ENCODE results near the gene RSL1D1. TPM values are rescaled to one million over a fixed set of nuclear protein-coding genes. Genes with fewer than 3 reads are reported as not detected.
"Not testable (repeated sequence)": the region's sequence is repeated elsewhere in the genome, so short reads cannot be mapped to it uniquely, and the experiment has no call there.

The RSL1D1 gene
- polyA plus RNA-seq, 1 of the 3 experiments (the other 2 are of a cell fraction), result 38.0 TPM

- H3K4me3 ChIP-seq (ENCODE audit: low read depth in 2 of 2, low read length in 1 of 2); H3K9ac ChIP-seq; H3K27me3 ChIP-seq (ENCODE audit: insufficient read depth); H3K9me2 ChIP-seq; H3K4me2 ChIP-seq; H3K9me3 ChIP-seq; DNase-seq; H2AFZ ChIP-seq (ENCODE audit: low read depth); POLR2A ChIA-PET: not testable (repeated sequence)
- H4K20me1 ChIP-seq (ENCODE audit: insufficient read depth), result peaks cover 40% of the 10 kb centered on the region
- peaks cover 2 to 23% of the 10 kb centered on the region in 2 experiments for H3K36me3 ChIP-seq (replicated peaks in 1 of 2; ENCODE audit: control insufficient read depth in 1 of 2, insufficient read depth in 2 of 2, low read length in 1 of 2)
- peak overlapping the region in 1 of 2 experiments; percentile 81; a peak in 1 of 4 replicates for H3K27ac ChIP-seq (ENCODE audit: low read depth in 2 of 2, low read length in 1 of 2)
- peaks cover 30% of the 10 kb centered on the region for H3F3A ChIP-seq (replicated peaks; ENCODE audit: insufficient read depth)
- CTCF ChIA-PET, result interaction anchor here (1.3 kb wide), 1 partner anchor 8 kb away, joined by 3 read pairs; no protein-coding TSS in a partner anchor
- 97% methylated on average over 13 of the region's 13 CpGs for WGBS (ENCODE audit: low lambda C conversion rate)
- H3K79me2 ChIP-seq (ENCODE audit: insufficient read depth), result peaks cover 98% of the 10 kb centered on the region
- peaks cover 25 to 29% of the 10 kb centered on the region in 2 experiments for H3K4me1 ChIP-seq (ENCODE audit: control insufficient read depth in 1 of 2, insufficient read depth in 2 of 2, low read depth in 1 of 2, low read length in 1 of 2)
These were observed 66.3 kb downstream of the RSL1D1 start for GRCh38 chr16:11784980-11785599.

GRCh38 chr16:11784381-11784780 is 67.0 kb downstream of the RSL1D1 start:
- H3K27me3 ChIP-seq (ENCODE audit: insufficient read depth); H3K4me2 ChIP-seq; H3K9me2 ChIP-seq; POLR2A ChIA-PET; H3K9ac ChIP-seq; H2AFZ ChIP-seq (ENCODE audit: low read depth); H3K9me3 ChIP-seq; H3K4me3 ChIP-seq (ENCODE audit: low read depth in 2 of 2, low read length in 1 of 2); DNase-seq: not testable (repeated sequence)
- H4K20me1 ChIP-seq (ENCODE audit: insufficient read depth), result peaks cover 33% of the 10 kb centered on the region
- H3K36me3 ChIP-seq (replicated peaks in 1 of 2; ENCODE audit: control insufficient read depth in 1 of 2, insufficient read depth in 2 of 2, low read length in 1 of 2), result peaks cover 6 to 23% of the 10 kb centered on the region in 2 experiments
- peaks cover 98% of the 10 kb centered on the region for H3K79me2 ChIP-seq (ENCODE audit: insufficient read depth)
- peak overlapping the region; percentile 81 to 96; a peak in 3 of 4 replicates for H3K27ac ChIP-seq (ENCODE audit: low read depth in 2 of 2, low read length in 1 of 2)
- peaks cover 25 to 30% of the 10 kb centered on the region in 2 experiments for H3K4me1 ChIP-seq (ENCODE audit: control insufficient read depth in 1 of 2, insufficient read depth in 2 of 2, low read depth in 1 of 2, low read length in 1 of 2)
- H3F3A ChIP-seq (replicated peaks; ENCODE audit: insufficient read depth), result peaks cover 30% of the 10 kb centered on the region
- CTCF ChIA-PET, result interaction anchor here (1.3 kb wide), 1 partner anchor 9 kb away, joined by 3 read pairs; no protein-coding TSS in a partner anchor
- WGBS (ENCODE audit: low lambda C conversion rate), result 93% methylated on average over 6 of the region's 6 CpGs

GRCh38 chr16:11784038-11784369 is 67.3 kb downstream of the RSL1D1 start:
- peak overlapping the region; percentile 81 to 96 for H3K27ac ChIP-seq (ENCODE audit: low read depth in 2 of 2, low read length in 1 of 2)
- H3K27me3 ChIP-seq (ENCODE audit: insufficient read depth), result no peaks in the 10 kb centered on the region
- H3K4me2 ChIP-seq, result peak overlapping the region; percentile 72
- DNase-seq, result no peak
- peaks cover 25 to 30% of the 10 kb centered on the region in 2 experiments for H3K4me1 ChIP-seq (ENCODE audit: control insufficient read depth in 1 of 2, insufficient read depth in 2 of 2, low read depth in 1 of 2, low read length in 1 of 2)
- H3K36me3 ChIP-seq (replicated peaks in 1 of 2; ENCODE audit: control insufficient read depth in 1 of 2, insufficient read depth in 2 of 2, low read length in 1 of 2), result peaks cover 10 to 23% of the 10 kb centered on the region in 2 experiments
- no peaks in the 10 kb centered on the region for H3K9me3 ChIP-seq
- no peaks in the 10 kb centered on the region for H3K9me2 ChIP-seq
- peaks cover 30% of the 10 kb centered on the region for H3F3A ChIP-seq (replicated peaks; ENCODE audit: insufficient read depth)
- H3K4me3 ChIP-seq (ENCODE audit: low read depth in 2 of 2, low read length in 1 of 2), result peak overlapping the region in 1 of 2 experiments; percentile 45; a peak in 1 of 4 replicates
- H3K9ac ChIP-seq, result peak overlapping the region; percentile 34; the same call in 1 of the 2 replicates
- POLR2A ChIA-PET, result no interaction called here
- no peak overlapping the region for H2AFZ ChIP-seq (ENCODE audit: low read depth)
- TF ChIP-seq GATA2 (CRISPR knock-in tag; IDR thresholded peaks at IDR 0.05) (no peak), TCF12 (IDR thresholded peaks at IDR 0.05) (no peak)
- peaks cover 29% of the 10 kb centered on the region for H4K20me1 ChIP-seq (ENCODE audit: insufficient read depth)
- CTCF ChIA-PET, result interaction anchor here (1.7 kb wide), 1 partner anchor 8 kb away, joined by 5 read pairs; no protein-coding TSS in a partner anchor
- peaks cover 98% of the 10 kb centered on the region for H3K79me2 ChIP-seq (ENCODE audit: insufficient read depth)

Other genes with a start within 250 kb of the RSL1D1 start
- 15.4 and 15.8 TPM in 2 replicates for gene SNN, start 183.1 kb downstream of the RSL1D1 start, polyA plus RNA-seq (2012; rRNA removed)
- gene TXNDC11, start 108.7 kb downstream of the RSL1D1 start, polyA plus RNA-seq (2012; rRNA removed), result 37.0 and 39.6 TPM in 2 replicates
- gene ZC3H7A, start 54.3 kb downstream of the RSL1D1 start, polyA plus RNA-seq (2012; rRNA removed), result 31.9 and 38.7 TPM in 2 replicates
- 41.5 and 45.7 TPM in 2 replicates for gene GSPT1, start 64.4 kb upstream of the RSL1D1 start, polyA plus RNA-seq (2012; rRNA removed)
- gene NPIPB2, start 90.5 kb upstream of the RSL1D1 start, polyA plus RNA-seq (2012; rRNA removed), result 4.7 and 9.3 TPM in 2 replicates
- 0.08 TPM in 1 of 2 replicates, not detected in the other for gene TNFRSF17, start 113.7 kb upstream of the RSL1D1 start, polyA plus RNA-seq (2012; rRNA removed)
- 5.3 and 5.9 TPM in 2 replicates for gene SNX29, start 125.2 kb upstream of the RSL1D1 start, polyA plus RNA-seq (2012; rRNA removed)